Measurements from ENCODE around the gene PSMD1.

The PSMD1 gene

DNA sequence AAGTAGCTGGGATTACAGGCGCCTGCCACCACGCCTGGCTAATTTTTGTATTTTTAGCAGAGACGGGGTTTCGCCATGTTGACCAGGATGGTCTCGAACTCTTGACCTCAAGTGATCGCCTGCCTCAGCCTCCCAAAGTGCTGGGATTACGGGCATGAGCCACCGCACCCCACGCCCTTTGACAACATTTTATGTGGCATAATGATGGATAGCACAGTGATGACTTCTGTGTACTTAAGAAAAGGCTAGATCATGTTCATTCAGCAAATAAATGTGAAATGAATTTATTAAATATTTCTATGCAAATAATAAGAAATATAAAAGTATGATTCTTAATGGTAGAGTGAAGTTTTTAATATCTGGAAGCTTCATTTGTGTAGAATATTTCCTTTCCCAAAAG lies 70.8 kb downstream of the PSMD1 start:
- no peaks in the 10 kb centered on the region for H3K9me3 Mint-ChIP-seq
- H3K36me3 Mint-ChIP-seq (ENCODE audit: low read depth): no peaks in the 10 kb centered on the region
- no peaks in the 10 kb centered on the region for H3K27me3 Mint-ChIP-seq (ENCODE audit: low read depth)
- H3K4me3 Mint-ChIP-seq: no peak overlapping the region
- peaks cover 60% of the 10 kb centered on the region for H3K4me1 Mint-ChIP-seq
- H3K27ac Mint-ChIP-seq: peak overlapping the region in 1 of 3 experiments; percentile 45
- TF ChIP-seq, protein P1, sequence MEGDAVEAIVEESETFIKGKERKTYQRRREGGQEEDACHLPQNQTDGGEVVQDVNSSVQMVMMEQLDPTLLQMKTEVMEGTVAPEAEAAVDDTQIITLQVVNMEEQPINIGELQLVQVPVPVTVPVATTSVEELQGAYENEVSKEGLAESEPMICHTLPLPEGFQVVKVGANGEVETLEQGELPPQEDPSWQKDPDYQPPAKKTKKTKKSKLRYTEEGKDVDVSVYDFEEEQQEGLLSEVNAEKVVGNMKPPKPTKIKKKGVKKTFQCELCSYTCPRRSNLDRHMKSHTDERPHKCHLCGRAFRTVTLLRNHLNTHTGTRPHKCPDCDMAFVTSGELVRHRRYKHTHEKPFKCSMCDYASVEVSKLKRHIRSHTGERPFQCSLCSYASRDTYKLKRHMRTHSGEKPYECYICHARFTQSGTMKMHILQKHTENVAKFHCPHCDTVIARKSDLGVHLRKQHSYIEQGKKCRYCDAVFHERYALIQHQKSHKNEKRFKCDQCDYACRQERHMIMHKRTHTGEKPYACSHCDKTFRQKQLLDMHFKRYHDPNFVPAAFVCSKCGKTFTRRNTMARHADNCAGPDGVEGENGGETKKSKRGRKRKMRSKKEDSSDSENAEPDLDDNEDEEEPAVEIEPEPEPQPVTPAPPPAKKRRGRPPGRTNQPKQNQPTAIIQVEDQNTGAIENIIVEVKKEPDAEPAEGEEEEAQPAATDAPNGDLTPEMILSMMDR (IDR thresholded peaks at IDR 0.05; ENCODE audit: unreplicated experiment in 3 of 3): no peak

DNA sequence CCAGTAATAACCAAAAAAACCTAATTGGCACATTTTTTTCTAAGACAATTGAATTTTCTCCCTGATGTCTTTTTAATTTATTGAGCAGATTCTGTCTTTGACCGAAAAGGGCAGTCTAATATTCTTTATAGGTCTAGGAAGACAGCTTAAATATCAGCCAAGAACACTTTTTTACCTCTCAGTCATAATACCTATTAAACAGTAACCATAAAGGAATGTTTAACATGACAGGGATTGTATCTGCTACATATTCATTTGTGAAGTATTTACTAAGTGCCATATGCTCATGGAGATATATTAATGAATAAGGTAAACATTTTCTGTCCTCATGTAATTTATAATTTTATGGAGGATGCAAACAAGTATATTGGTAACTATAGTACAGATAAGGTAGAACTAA lies 71.3 kb downstream of the PSMD1 start:
- H3K36me3 Mint-ChIP-seq (ENCODE audit: low read depth): no peaks in the 10 kb centered on the region
- H3K4me1 Mint-ChIP-seq: peaks cover 62% of the 10 kb centered on the region
- TF ChIP-seq, protein P1 (IDR thresholded peaks at IDR 0.05; ENCODE audit: unreplicated experiment in 3 of 3): no peak
- H3K27me3 Mint-ChIP-seq (ENCODE audit: low read depth): no peaks in the 10 kb centered on the region
- peak overlapping the region; percentile 0 to 45 (median 7) for H3K27ac Mint-ChIP-seq
- H3K9me3 Mint-ChIP-seq: no peaks in the 10 kb centered on the region
- H3K4me3 Mint-ChIP-seq: no peak overlapping the region

DNA sequence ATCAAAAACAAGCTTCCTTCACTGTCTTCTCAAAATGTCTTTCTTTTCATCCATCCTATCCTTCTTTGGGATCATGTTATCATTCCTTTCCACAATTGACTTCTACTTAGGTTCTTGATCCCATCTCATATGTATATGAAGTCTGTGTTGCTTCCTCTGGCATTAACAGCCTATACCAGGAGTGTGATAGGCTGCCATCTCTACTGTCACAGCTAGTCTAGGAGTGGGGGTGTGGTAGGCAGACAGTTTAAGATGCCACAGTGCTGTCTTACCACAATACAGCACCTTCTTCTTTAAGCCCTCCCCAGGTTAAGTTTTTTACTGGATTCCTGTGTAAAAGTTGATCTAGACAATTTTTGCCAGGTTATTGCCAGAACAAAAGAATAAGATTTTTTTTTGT lies 71.9 kb downstream of the PSMD1 start:
- Mint-ChIP-seq H3K4me1 (peaks cover 60% of the 10 kb centered on the region), H3K9me3 (no peaks in the 10 kb centered on the region), H3K27ac (peak overlapping the region; percentile 0 to 45 (median 7)), H3K27me3 (ENCODE audit: low read depth) (no peaks in the 10 kb centered on the region), H3K4me3 (no peak overlapping the region), H3K36me3 (ENCODE audit: low read depth) (no peaks in the 10 kb centered on the region)
- TF ChIP-seq, protein P1 (IDR thresholded peaks at IDR 0.05; ENCODE audit: unreplicated experiment in 3 of 3): no peak

DNA sequence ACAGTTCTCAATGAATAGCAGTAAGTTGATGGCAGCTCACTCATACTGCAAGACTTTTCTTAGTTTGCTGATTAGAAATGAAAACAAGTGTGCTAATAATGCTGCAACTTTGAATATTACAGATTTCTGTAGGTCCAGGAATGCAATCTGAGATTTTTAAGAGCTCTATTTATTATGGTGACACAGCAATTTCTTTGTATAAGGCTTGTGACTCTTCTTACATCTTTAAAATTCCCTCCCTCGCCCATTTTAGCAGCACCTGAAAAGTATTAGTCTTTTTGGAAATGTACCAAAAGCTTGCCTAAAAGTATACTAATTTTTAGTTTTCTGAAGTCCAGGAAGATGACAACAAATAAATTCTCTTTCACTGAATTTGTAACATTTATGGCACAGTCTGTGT lies 72.5 kb downstream of the PSMD1 start:
- no peaks in the 10 kb centered on the region for H3K9me3 Mint-ChIP-seq
- H3K36me3 Mint-ChIP-seq (ENCODE audit: low read depth): no peaks in the 10 kb centered on the region
- H3K27ac Mint-ChIP-seq: peak overlapping the region; percentile 72 to 82 (median 73)
- no peaks in the 10 kb centered on the region for H3K27me3 Mint-ChIP-seq (ENCODE audit: low read depth)
- no peak overlapping the region for H3K4me3 Mint-ChIP-seq
- peaks cover 60% of the 10 kb centered on the region for H3K4me1 Mint-ChIP-seq
- TF ChIP-seq, protein P1 (IDR thresholded peaks at IDR 0.05; ENCODE audit: unreplicated experiment in 3 of 3): no peak

DNA sequence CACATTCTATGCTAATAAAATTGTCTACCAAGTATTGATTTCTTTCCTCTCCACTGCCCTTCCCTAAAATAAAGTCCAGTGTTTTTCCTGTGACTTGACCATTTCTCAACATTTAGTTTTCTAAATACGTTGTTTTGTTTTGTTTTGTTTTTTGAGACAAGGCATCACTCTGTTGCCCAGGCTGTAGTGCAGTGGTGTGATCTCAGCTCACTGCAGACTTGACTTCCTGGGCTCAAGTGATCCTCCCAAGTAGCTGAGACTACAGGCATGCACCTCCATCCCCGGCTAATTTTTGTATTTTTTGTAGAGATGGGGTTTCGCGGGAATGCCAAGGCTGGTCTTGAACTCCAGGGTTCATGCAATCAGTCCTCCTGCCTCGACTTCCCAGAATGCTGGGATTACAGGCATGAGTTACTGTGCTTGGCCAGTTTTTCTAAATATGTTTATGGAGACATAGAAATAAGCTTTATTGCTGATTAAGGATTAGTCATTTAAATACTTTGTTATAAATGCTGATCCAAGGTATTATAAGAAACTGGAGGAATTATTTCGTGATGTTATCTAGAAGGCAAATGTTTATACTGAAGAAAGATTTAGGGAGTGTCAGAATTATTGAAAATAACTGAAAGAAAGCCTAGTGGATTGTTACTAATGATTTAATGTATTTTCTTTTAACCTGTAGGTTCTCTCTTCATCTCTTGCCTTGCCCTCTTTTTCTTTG lies 73.8 kb downstream of the PSMD1 start:
- H3K36me3 Mint-ChIP-seq (ENCODE audit: low read depth): no peaks in the 10 kb centered on the region
- H3K9me3 Mint-ChIP-seq: no peaks in the 10 kb centered on the region

More for the DNA sequence above, 73.8 kb downstream of the PSMD1 start:
- Mint-ChIP-seq H3K4me1 (peaks cover 59% of the 10 kb centered on the region), H3K27me3 (ENCODE audit: low read depth) (no peaks in the 10 kb centered on the region), H3K27ac (peak overlapping the region; percentile 20 to 66 (median 49)), H3K4me3 (no peak overlapping the region)
- TF ChIP-seq, protein P1 (IDR thresholded peaks at IDR 0.05; ENCODE audit: unreplicated experiment in 3 of 3): no peak

Data from nephron (organoid).